ENCODE results near the gene MED13L. TPM values are rescaled to one million over a fixed set of nuclear protein-coding genes. Genes with fewer than 3 reads are reported as not detected.

MED13L gene
- total RNA-seq, 2 experiments from 2014 or later: 203 to 208 TPM

DNA sequence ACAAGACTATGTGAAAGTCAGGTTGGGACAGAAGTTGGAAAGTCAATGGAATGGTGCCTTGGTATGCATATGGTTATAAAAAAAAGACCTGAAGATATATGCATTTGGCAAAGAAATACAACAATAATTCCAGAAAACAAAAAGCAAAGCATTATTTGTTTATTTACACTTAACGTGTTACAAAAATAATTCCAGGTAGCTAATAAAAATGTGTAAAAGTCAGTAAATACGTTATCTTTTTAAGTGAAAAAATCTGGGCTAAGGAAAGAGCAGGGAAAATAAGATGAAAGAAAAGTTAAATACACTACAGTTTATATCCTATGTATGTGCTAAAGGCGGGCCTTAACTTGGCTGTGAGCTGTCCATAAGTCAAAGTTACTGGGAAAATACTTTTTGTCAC is 266.3 kb downstream of the MED13L start:
- Mint-ChIP-seq H3K36me3 (ENCODE audit: low read depth) (peaks cover 90% of the 10 kb centered on the region), H3K4me3 (no peak overlapping the region), H3K27ac (no peak overlapping the region), H3K9me3 (no peaks in the 10 kb centered on the region), H3K27me3 (no peaks in the 10 kb centered on the region), H3K4me1 (ENCODE audit: low read depth) (no peaks in the 10 kb centered on the region)
- H3K4me1 ChIP-seq (ENCODE audit: insufficient read depth, low read length): no peaks in the 10 kb centered on the region
- TF ChIP-seq CTCF (IDR thresholded peaks at IDR 0.05): no peak
- POLR2A ChIA-PET: no interaction called here
- DNase-seq (no peak), ATAC-seq (ENCODE audit: poor library complexity) (no peak)
- intact Hi-C loops (cut with DNase I, micrococcal nuclease): no loop called here
- no peak overlapping the region for H3K27ac ChIP-seq (ENCODE audit: low read depth in 1 of 2, low read length in 2 of 2)
- H3K36me3 ChIP-seq (ENCODE audit: insufficient read depth, low read length): peaks cover 72% of the 10 kb centered on the region
- CTCF ChIA-PET: no interaction called here
- no peaks in the 10 kb centered on the region for H3K27me3 ChIP-seq (ENCODE audit: control insufficient read depth in 1 of 2, insufficient read depth in 2 of 2, low read length in 2 of 2)
- H3K4me3 ChIP-seq (ENCODE audit: low read length): no peak overlapping the region
- H3K9me3 ChIP-seq (ENCODE audit: control insufficient read depth in 1 of 2, insufficient read depth in 1 of 2, low read length in 2 of 2): no peaks in the 10 kb centered on the region

DNA sequence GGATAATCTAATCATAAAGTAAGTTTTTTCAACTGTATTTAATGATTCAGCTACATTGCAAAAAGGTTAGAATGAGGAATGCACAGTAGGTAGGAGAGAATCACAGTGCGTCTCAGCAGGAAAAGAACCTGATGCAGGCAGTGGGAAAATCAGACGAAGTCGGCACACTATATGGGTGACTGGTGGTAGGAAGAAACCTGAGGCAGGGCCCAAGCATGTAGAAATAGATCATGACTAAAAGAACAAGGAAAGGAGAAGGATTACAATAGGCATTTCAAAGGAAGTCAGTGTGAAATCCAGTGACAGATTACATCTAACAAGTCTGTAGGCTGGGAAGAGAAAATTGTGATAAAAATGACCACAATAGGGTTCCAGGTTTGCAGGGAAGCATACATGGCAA is 267.0 kb downstream of the MED13L start:
- POLR2A ChIA-PET: no interaction called here
- no peak overlapping the region for H3K27ac Mint-ChIP-seq

DNA sequence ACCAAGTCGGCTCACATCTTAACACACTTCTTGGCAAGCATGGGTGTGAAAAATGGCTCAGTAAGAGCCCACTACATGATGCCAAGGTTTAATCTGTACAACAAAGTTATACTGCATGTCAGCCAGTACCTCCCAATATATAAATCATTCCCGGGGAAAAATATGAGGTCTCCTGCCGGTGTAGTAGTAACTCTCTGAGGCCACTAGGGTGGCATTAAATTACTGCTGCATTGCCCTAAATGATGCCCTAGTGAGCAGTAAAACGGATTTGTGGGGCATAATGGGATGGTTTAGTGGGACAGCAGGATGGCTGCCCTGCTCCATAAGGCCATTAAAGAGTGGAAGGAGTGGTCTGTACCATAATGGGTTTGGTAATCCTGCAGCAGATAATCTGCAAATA is 267.7 kb downstream of the MED13L start:
- intact Hi-C loops (cut with DNase I, micrococcal nuclease): no loop called here

More for the DNA sequence above, 267.0 kb downstream of the MED13L start:
- no peak for TF ChIP-seq CTCF (IDR thresholded peaks at IDR 0.05)
- Mint-ChIP-seq H3K4me1 (ENCODE audit: low read depth) (no peaks in the 10 kb centered on the region), H3K36me3 (ENCODE audit: low read depth) (peaks cover 95% of the 10 kb centered on the region), H3K27me3 (no peaks in the 10 kb centered on the region), H3K9me3 (no peaks in the 10 kb centered on the region), H3K4me3 (no peak overlapping the region)
- intact Hi-C loops (cut with DNase I, micrococcal nuclease): no loop called here
- no peak overlapping the region for H3K4me3 ChIP-seq (ENCODE audit: low read length)
- H3K27me3 ChIP-seq (ENCODE audit: control insufficient read depth in 1 of 2, insufficient read depth in 2 of 2, low read length in 2 of 2): no peaks in the 10 kb centered on the region
- CTCF ChIA-PET: no interaction called here
- H3K36me3 ChIP-seq (ENCODE audit: insufficient read depth, low read length): peaks cover 80% of the 10 kb centered on the region
- no peaks in the 10 kb centered on the region for H3K4me1 ChIP-seq (ENCODE audit: insufficient read depth, low read length)
- no peak overlapping the region for H3K27ac ChIP-seq (ENCODE audit: low read depth in 1 of 2, low read length in 2 of 2)
- no peak for ATAC-seq (ENCODE audit: poor library complexity)
- no peak for DNase-seq
- no peaks in the 10 kb centered on the region for H3K9me3 ChIP-seq (ENCODE audit: control insufficient read depth in 1 of 2, insufficient read depth in 1 of 2, low read length in 2 of 2)

More for the DNA sequence above, 267.7 kb downstream of the MED13L start:
- peaks cover 92% of the 10 kb centered on the region for H3K36me3 Mint-ChIP-seq (ENCODE audit: low read depth)
- DNase-seq (no peak), ATAC-seq (ENCODE audit: poor library complexity) (no peak)
- CTCF ChIA-PET: no interaction called here
- H3K27me3 ChIP-seq (ENCODE audit: control insufficient read depth in 1 of 2, insufficient read depth in 2 of 2, low read length in 2 of 2): no peaks in the 10 kb centered on the region
- H3K27ac Mint-ChIP-seq: no peak overlapping the region
- no peaks in the 10 kb centered on the region for H3K9me3 Mint-ChIP-seq
- POLR2A ChIA-PET: no interaction called here
- no peaks in the 10 kb centered on the region for H3K4me1 Mint-ChIP-seq (ENCODE audit: low read depth)
- no peak overlapping the region for H3K4me3 ChIP-seq (ENCODE audit: low read length)
- H3K9me3 ChIP-seq (ENCODE audit: control insufficient read depth in 1 of 2, insufficient read depth in 1 of 2, low read length in 2 of 2): no peaks in the 10 kb centered on the region
- H3K27ac ChIP-seq (ENCODE audit: low read depth in 1 of 2, low read length in 2 of 2): no peak overlapping the region
- no peaks in the 10 kb centered on the region for H3K4me1 ChIP-seq (ENCODE audit: insufficient read depth, low read length)
- peaks cover 81% of the 10 kb centered on the region for H3K36me3 ChIP-seq (ENCODE audit: insufficient read depth, low read length)
- TF ChIP-seq CTCF (IDR thresholded peaks at IDR 0.05): no peak
- no peak overlapping the region for H3K4me3 Mint-ChIP-seq
- no peaks in the 10 kb centered on the region for H3K27me3 Mint-ChIP-seq
